MCF 10A (cell line): ENCODE results near the gene CEP131. TPM values are rescaled to one million over a fixed set of nuclear protein-coding genes. Genes with fewer than 3 reads are reported as not detected.

Experiments used
- BruUV-seq: library from RNA; stranded (reverse); fragments of 400-500 nt; replicated peaks from 2 replicates; lab custom pipeline; 2021; lab: Mats Ljungman, UMichigan
- CTCF ChIA-PET: fragments of 300-600 bp; sonication (Branson Sonifier 250); formaldehyde crosslinking; extraction: SDS; loops from one replicate; lab custom pipeline; 2021; ENCODE audit warnings: antibody characterized with exemption, inconsistent platforms; lab: Yijun Ruan, JAX
- POLR2A ChIA-PET: fragments of 300-600, 350-650 bp; sonication (Branson Sonifier 250); formaldehyde crosslinking; extraction: SDS; loops from one replicate; lab custom pipeline; 2020; ENCODE audit warnings: antibody characterized with exemption, inconsistent platforms; lab: Yijun Ruan, JAX
- DNase-seq: peaks from one replicate; pipeline ENCODE4 v3.0.0-alpha.2; 2018; ENCODE audit not compliant: unreplicated experiment
- H3K27ac Mint-ChIP-seq: one replicate; pipeline ENCODE4 v1.8.0; 2022; ENCODE audit warnings: mild to moderate bottlenecking, low read depth, mixed read lengths; ENCODE audit not compliant: unreplicated experiment
- H3K27me3 Mint-ChIP-seq: one replicate; pipeline ENCODE4 v1.8.0; 2022; ENCODE audit warnings: mixed read lengths; ENCODE audit not compliant: insufficient read depth, unreplicated experiment
- H3K36me3 Mint-ChIP-seq: one replicate; pipeline ENCODE4 v1.8.0; 2022; ENCODE audit warnings: mild to moderate bottlenecking, moderate library complexity, mixed read lengths; ENCODE audit not compliant: insufficient read depth, unreplicated experiment
- H3K4me1 Mint-ChIP-seq: one replicate; pipeline ENCODE4 v1.8.0; 2022; ENCODE audit warnings: mixed read lengths; ENCODE audit not compliant: insufficient read depth, unreplicated experiment
- H3K4me3 Mint-ChIP-seq: one replicate; pipeline ENCODE4 v1.8.0; 2022; ENCODE audit warnings: mild to moderate bottlenecking, moderate library complexity, mixed read lengths; ENCODE audit not compliant: unreplicated experiment
- H3K9me3 Mint-ChIP-seq: one replicate; pipeline ENCODE4 v1.8.0; 2022; ENCODE audit warnings: mixed read lengths; ENCODE audit not compliant: unreplicated experiment
- intact Hi-C: fragments of 100-400 bp; cut with micrococcal nuclease; formaldehyde crosslinking; loops from 2 replicates; pipeline ENCODE4 v1.14.1; 2022
- total RNA-seq: library from RNA; stranded (reverse); gene quantifications from 2 replicates; pipeline ENCODE4 v1.2.3, GENCODE V29; 2022
- TF ChIP-seq, protein P1 (sequence below): fragments of 200-600 bp; IDR thresholded peaks from one replicate; pipeline ENCODE4 v1.8.0; 2022; ENCODE audit warnings: antibody characterized with exemption, mild to moderate bottlenecking; ENCODE audit not compliant: unreplicated experiment

The CEP131 gene
- total RNA-seq, 1 experiment from 2014 or later: 9.5 TPM

DNA sequence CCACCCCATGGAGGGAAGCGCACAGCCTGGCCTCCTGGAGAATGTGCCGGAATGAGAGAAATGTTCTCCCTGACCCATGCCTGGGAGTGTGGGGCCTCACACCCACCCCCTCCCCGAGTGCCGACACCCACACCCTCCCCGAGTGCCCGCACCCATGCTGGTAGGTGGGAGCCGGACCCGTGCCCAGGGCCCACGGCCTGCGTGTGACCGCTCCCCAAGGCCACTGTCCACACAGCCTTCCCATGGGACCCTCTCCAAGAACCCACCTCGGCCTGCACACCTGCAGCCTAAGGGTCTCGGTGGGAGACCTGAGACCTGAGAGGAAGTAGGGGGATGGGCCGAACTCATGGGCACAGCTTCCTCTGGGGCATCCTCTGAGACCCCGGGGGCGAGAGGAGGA is 60.8 kb downstream of the CEP131 start:
- ChIA-PET POLR2A (no interaction called here), CTCF (no interaction called here)
- no TSS peak for BruUV-seq
- Mint-ChIP-seq H3K4me1 (no peaks in the 10 kb centered on the region), H3K4me3 (no peak overlapping the region), H3K9me3 (no peaks in the 10 kb centered on the region), H3K27ac (no peak overlapping the region), H3K27me3 (no peaks in the 10 kb centered on the region), H3K36me3 (no peaks in the 10 kb centered on the region)
- no peak for DNase-seq
- TF ChIP-seq, protein P1, sequence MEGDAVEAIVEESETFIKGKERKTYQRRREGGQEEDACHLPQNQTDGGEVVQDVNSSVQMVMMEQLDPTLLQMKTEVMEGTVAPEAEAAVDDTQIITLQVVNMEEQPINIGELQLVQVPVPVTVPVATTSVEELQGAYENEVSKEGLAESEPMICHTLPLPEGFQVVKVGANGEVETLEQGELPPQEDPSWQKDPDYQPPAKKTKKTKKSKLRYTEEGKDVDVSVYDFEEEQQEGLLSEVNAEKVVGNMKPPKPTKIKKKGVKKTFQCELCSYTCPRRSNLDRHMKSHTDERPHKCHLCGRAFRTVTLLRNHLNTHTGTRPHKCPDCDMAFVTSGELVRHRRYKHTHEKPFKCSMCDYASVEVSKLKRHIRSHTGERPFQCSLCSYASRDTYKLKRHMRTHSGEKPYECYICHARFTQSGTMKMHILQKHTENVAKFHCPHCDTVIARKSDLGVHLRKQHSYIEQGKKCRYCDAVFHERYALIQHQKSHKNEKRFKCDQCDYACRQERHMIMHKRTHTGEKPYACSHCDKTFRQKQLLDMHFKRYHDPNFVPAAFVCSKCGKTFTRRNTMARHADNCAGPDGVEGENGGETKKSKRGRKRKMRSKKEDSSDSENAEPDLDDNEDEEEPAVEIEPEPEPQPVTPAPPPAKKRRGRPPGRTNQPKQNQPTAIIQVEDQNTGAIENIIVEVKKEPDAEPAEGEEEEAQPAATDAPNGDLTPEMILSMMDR: no peak
- intact Hi-C loops: no loop called here

DNA sequence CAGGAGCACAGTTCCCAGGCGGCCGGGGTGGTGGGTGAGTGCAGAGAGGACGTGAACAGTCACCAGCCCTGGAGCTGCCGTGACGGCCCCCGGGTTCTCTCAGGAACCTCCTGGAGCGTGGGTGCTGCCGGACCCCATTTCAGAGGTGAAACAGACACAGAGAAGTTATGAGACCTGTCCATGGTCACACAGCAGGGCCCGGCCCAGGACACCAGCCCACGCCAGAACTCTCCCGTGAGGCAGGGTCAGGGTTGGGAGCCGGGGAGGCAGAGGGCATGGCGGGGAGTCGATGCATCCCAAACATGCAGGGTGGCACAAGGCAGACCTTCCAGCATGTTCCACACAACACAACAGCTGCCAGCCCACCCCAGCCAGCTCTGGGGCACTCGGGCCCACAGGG is 61.2 kb downstream of the CEP131 start:
- no peaks in the 10 kb centered on the region for H3K9me3 Mint-ChIP-seq

DNA sequence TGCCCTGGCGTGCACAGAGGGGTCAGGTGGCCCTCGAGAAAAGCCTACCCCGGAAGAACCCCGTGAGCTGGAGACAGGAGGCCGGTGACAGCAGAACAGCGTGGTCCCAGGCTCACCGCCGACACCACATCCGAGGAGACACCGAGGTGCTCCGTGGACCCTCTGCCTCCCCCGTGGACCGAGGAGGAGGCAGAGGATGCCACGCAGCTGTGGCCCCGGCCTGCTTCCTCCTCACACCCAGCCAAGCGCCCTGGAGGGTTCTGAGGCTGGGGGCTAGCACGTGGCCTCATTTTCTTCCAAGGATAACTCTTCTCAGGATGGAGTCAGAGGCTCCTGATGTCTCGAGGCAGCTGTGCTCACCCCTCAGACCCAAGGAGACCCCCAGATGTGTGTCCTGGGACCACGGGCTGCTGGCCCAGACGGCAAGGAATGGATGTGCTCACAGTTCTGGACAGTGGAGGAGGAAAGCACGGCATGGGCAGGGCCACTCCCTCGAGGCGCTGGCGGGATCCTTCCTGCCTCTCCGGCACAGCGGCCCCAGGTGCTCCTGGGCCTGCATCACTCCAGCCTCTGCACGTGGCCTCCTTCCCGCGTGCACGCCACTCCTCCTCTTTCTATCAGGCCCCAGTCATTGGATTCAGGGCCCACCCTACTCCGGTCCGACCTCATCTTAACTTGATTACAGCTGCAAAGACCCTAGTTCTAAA is 61.9 kb downstream of the CEP131 start:
- ChIA-PET POLR2A (no interaction called here), CTCF (no interaction called here)
- DNase-seq: no peak
- Mint-ChIP-seq H3K27me3 (no peaks in the 10 kb centered on the region), H3K4me3 (no peak overlapping the region), H3K9me3 (no peaks in the 10 kb centered on the region), H3K27ac (no peak overlapping the region), H3K4me1 (no peaks in the 10 kb centered on the region), H3K36me3 (no peaks in the 10 kb centered on the region)
- BruUV-seq: no TSS peak
- intact Hi-C loops: no loop called here
- TF ChIP-seq, protein P1: no peak

More for the DNA sequence above, 61.2 kb downstream of the CEP131 start:
- Mint-ChIP-seq H3K36me3 (no peaks in the 10 kb centered on the region), H3K27ac (no peak overlapping the region), H3K4me3 (no peak overlapping the region), H3K4me1 (no peaks in the 10 kb centered on the region), H3K27me3 (no peaks in the 10 kb centered on the region)
- no TSS peak for BruUV-seq
- intact Hi-C loops: no loop called here
- ChIA-PET POLR2A (no interaction called here), CTCF (no interaction called here)
- no peak for DNase-seq
- TF ChIP-seq, protein P1: no peak

DNA sequence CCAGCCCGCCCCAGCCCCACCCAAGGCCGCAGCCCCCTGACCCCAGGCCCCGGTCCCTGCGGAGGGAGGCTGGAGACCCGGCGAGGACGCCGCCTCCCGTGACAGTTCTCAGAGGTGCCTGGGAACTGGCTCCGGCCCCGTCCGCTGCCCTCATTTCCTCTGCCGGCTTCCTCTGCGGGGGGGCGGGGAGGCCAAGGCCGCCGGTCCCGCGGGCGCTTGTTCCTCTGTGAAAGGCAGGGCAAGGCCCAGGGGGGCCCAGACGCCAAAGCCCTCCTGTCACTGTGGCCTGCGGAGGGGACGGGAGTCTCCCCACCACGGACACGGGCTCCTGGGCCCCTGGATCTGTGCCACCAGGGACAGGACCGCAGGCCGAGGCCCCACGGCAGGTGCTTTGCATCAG is 62.5 kb downstream of the CEP131 start:
- H3K9me3 Mint-ChIP-seq: no peaks in the 10 kb centered on the region
- CTCF ChIA-PET: no interaction called here
- no peak overlapping the region for H3K27ac Mint-ChIP-seq
- no peaks in the 10 kb centered on the region for H3K36me3 Mint-ChIP-seq
- no TSS peak for BruUV-seq
- no peak overlapping the region for H3K4me3 Mint-ChIP-seq
- H3K27me3 Mint-ChIP-seq: no peaks in the 10 kb centered on the region
- no peak for DNase-seq
- intact Hi-C loops: no loop called here
- no peaks in the 10 kb centered on the region for H3K4me1 Mint-ChIP-seq
- TF ChIP-seq, protein P1: no peak
- POLR2A ChIA-PET: no interaction called here
